ENCODE data around the gene RASGRP4.
A peak's percentile ranks its signal among the peaks of the same experiment; 100 is the strongest.

The RASGRP4 gene

DNA sequence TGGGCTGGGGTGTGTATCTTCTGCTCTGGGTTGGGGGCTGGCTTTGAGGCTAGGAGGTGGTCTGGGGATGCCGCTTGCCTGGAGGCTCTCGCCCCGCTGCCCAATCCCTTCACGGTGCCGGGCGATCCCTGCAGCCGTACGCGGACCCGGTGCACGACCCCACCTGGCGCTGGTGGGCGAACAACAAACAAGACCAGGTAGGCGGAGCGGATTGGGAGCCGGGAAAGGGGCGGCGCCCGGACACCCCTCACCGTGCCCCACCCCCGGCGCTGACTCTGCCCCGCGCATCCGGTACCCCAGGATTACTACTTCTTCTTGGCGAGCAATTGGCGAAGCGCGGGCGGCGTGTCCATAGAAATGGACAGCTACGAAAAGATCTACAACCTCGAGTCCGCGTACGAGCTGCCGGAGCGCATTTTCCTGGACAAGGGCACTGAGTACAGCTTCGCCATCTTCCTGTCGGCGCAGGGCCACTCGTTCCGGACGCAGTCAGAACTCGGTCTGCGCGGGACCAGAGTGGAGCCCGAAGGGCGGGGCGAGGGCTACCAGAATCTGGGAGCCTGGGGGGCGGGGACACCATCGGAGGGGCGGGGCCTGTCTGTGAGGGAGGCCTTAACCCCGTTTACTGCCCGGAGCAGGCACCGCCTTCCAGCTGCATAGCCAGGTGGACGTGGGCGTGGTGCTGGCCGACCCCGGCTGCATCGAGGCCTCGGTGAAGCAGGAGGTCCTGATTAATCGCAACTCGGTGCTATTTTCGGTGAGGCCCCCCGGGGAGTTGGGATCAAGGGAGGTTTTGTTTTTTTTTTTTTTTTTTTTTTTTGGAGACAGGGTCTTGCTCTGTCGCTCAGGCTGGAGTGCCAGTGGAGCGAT lies 63.7 kb downstream of the RASGRP4 start:
- Histone ChIP-seq H3K9me3 (ENCODE audit: low read length) (no peaks in the 10 kb centered on the region), H3K4me3 (ENCODE audit: low read depth, low read length, poor library complexity, severe bottlenecking) (peak overlapping the region; percentile 72), H3K4me1 (ENCODE audit: insufficient read depth, low read length, severe bottlenecking) (peaks cover 8% of the 10 kb centered on the region), H3K36me3 (ENCODE audit: insufficient read depth, low read length) (no peaks in the 10 kb centered on the region), H3K27ac (ENCODE audit: low read depth, low read length, poor library complexity, severe bottlenecking) (no peak overlapping the region), H2AFZ (ENCODE audit: low read length) (no peak overlapping the region), H3K27me3 (ENCODE audit: insufficient read depth, low read length) (peaks cover 12% of the 10 kb centered on the region; the same call in 1 of the 2 replicates), H3K9me2 (ENCODE audit: low read depth, low read length) (no peaks in the 10 kb centered on the region), H3F3A (ENCODE audit: insufficient read depth, low read length) (no peaks in the 10 kb centered on the region), H3K9ac (ENCODE audit: low read length) (peak overlapping the region; percentile 39; the same call in 1 of the 2 replicates), H3K79me2 (ENCODE audit: insufficient read depth, low read length) (no peaks in the 10 kb centered on the region), H3K4me2 (ENCODE audit: low read length) (peak overlapping the region; percentile 95), H4K20me1 (ENCODE audit: insufficient read depth, low read length) (no peaks in the 10 kb centered on the region)
- TF ChIP-seq, protein P1, sequence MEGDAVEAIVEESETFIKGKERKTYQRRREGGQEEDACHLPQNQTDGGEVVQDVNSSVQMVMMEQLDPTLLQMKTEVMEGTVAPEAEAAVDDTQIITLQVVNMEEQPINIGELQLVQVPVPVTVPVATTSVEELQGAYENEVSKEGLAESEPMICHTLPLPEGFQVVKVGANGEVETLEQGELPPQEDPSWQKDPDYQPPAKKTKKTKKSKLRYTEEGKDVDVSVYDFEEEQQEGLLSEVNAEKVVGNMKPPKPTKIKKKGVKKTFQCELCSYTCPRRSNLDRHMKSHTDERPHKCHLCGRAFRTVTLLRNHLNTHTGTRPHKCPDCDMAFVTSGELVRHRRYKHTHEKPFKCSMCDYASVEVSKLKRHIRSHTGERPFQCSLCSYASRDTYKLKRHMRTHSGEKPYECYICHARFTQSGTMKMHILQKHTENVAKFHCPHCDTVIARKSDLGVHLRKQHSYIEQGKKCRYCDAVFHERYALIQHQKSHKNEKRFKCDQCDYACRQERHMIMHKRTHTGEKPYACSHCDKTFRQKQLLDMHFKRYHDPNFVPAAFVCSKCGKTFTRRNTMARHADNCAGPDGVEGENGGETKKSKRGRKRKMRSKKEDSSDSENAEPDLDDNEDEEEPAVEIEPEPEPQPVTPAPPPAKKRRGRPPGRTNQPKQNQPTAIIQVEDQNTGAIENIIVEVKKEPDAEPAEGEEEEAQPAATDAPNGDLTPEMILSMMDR (IDR thresholded peaks at IDR 0.05; ENCODE audit: low read length): no peak
- TF ChIP-seq EZH2 (IDR thresholded peaks at IDR 0.05; ENCODE audit: borderline replicate concordance, low read length): no peak

DNA sequence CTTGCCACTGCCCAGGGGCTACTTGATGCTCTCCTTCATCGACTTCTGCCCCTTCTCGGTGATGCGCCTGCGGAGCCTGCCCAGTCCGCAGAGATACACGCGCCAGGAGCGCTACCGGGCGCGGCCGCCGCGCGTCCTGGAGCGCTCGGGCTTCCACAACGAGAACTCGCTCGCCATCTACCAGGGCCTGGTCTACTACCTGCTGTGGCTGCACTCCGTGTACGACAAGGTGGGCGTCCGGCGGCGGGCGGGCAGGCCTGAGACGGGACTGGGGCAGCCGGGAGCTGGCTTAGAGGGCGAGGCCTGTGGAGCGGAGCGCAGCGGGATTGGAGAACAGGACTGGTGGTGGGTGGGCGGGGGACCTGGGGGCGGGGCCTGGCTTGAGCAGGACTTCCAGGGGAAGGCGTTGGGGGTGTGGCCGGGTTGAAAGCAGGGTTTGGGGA lies 64.4 kb downstream of the RASGRP4 start:
- H3K4me2 ChIP-seq (ENCODE audit: low read length): peak overlapping the region; percentile 95
- H3K79me2 ChIP-seq (ENCODE audit: insufficient read depth, low read length): no peaks in the 10 kb centered on the region
- H3K9ac ChIP-seq (ENCODE audit: low read length): no peak overlapping the region; the same call in 1 of the 2 replicates
- peaks cover 8% of the 10 kb centered on the region for H3K4me1 ChIP-seq (ENCODE audit: insufficient read depth, low read length, severe bottlenecking)
- no peak for TF ChIP-seq EZH2 (IDR thresholded peaks at IDR 0.05; ENCODE audit: borderline replicate concordance, low read length)
- TF ChIP-seq, protein P1 (IDR thresholded peaks at IDR 0.05; ENCODE audit: low read length): no peak
- H3F3A ChIP-seq (ENCODE audit: insufficient read depth, low read length): no peaks in the 10 kb centered on the region
- no peaks in the 10 kb centered on the region for H3K9me2 ChIP-seq (ENCODE audit: low read depth, low read length)
- no peaks in the 10 kb centered on the region for H4K20me1 ChIP-seq (ENCODE audit: insufficient read depth, low read length)
- peak overlapping the region; percentile 72 for H3K4me3 ChIP-seq (ENCODE audit: low read depth, low read length, poor library complexity, severe bottlenecking)
- H3K27ac ChIP-seq (ENCODE audit: low read depth, low read length, poor library complexity, severe bottlenecking): no peak overlapping the region
- H2AFZ ChIP-seq (ENCODE audit: low read length): no peak overlapping the region
- H3K27me3 ChIP-seq (ENCODE audit: insufficient read depth, low read length): peaks cover 12% of the 10 kb centered on the region; the same call in 1 of the 2 replicates
- H3K9me3 ChIP-seq (ENCODE audit: low read length): no peaks in the 10 kb centered on the region
- no peaks in the 10 kb centered on the region for H3K36me3 ChIP-seq (ENCODE audit: insufficient read depth, low read length)

DNA sequence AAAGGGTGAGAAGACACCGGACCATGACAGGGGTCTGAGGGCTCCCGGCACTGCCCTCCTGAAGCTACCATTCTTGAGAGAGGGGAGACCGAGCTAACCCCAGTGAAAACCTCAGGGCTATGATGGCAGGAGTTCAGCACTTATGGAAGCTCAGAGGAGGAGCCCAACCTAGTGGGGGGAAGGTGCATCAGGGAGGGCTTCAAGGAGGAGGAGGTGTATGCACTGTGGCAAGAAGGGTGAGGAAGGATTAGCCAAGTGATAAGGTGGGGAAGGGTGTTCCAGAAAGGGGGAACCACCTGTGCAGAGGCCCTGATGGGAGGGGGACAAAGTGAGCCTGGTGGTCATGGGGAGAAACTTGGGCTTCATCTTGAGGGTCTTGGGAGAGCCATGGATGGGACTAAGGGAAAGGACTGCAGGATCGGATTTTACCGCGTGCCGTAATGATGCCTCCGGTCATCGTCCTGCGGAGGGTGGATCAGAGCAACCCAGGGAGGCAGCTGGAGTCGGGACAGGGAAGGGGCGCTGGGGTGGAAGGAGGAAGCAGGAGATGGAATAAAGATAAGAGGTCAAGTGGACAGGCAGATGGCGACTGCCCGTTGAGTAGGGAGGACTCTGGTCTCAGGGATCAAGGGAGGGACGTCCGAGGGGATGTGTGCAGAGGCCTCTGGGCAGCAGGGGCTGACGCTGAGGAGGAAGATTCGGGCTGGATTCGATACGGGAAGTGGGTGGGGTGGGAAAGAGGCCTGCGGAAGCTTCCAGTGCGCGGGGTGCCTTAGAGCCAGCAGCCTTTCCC lies 65.0 kb downstream of the RASGRP4 start:
- H3F3A ChIP-seq (ENCODE audit: insufficient read depth, low read length): no peaks in the 10 kb centered on the region
- H3K9me3 ChIP-seq (ENCODE audit: low read length): no peaks in the 10 kb centered on the region
- H3K36me3 ChIP-seq (ENCODE audit: insufficient read depth, low read length): no peaks in the 10 kb centered on the region
- no peak for TF ChIP-seq EZH2 (IDR thresholded peaks at IDR 0.05; ENCODE audit: borderline replicate concordance, low read length)
- TF ChIP-seq, protein P1 (IDR thresholded peaks at IDR 0.05; ENCODE audit: low read length): no peak
- H3K4me2 ChIP-seq (ENCODE audit: low read length): peak overlapping the region; percentile 95
- H3K27ac ChIP-seq (ENCODE audit: low read depth, low read length, poor library complexity, severe bottlenecking): no peak overlapping the region
- H3K27me3 ChIP-seq (ENCODE audit: insufficient read depth, low read length): peaks cover 6% of the 10 kb centered on the region; the same call in 1 of the 2 replicates
- H3K4me1 ChIP-seq (ENCODE audit: insufficient read depth, low read length, severe bottlenecking): peaks cover 8% of the 10 kb centered on the region
- H2AFZ ChIP-seq (ENCODE audit: low read length): no peak overlapping the region
- H3K79me2 ChIP-seq (ENCODE audit: insufficient read depth, low read length): no peaks in the 10 kb centered on the region
- no peaks in the 10 kb centered on the region for H4K20me1 ChIP-seq (ENCODE audit: insufficient read depth, low read length)
- H3K9ac ChIP-seq (ENCODE audit: low read length): no peak overlapping the region
- H3K9me2 ChIP-seq (ENCODE audit: low read depth, low read length): no peaks in the 10 kb centered on the region
- H3K4me3 ChIP-seq (ENCODE audit: low read depth, low read length, poor library complexity, severe bottlenecking): peak overlapping the region; percentile 72
